HCT116 (cell line): Measurements from ENCODE around the gene ITGA2B. TPM values are rescaled to one million over a fixed set of nuclear protein-coding genes. Genes with fewer than 3 reads are reported as not detected.

Source experiments
- ATAC-seq: fragments of 200-7000 bp; cut with Tn5 transposase; 2 replicates; pipeline ENCODE4 v1.9.1; 2020; ENCODE audit warnings: mild to moderate bottlenecking, moderate library complexity
- BruUV-seq: library from RNA; stranded (reverse); fragments of 400-500 nt; replicated peaks from 2 replicates; lab custom pipeline; 2021; lab: Mats Ljungman, UMichigan
- CTCF ChIA-PET: fragments of 300-600 bp; sonication (Branson Sonifier 250); formaldehyde crosslinking; loops from one replicate; lab custom pipeline; 2021; ENCODE audit warnings: antibody characterized with exemption; lab: Charles Lee
- POLR2A ChIA-PET: fragments of 300-600, 350-600 bp; sonication (Branson Sonifier 250); formaldehyde crosslinking; loops from one replicate; lab custom pipeline; 2021; ENCODE audit warnings: antibody characterized with exemption; lab: Charles Lee
- RAD21 ChIA-PET, 2 experiments: fragments of 300-600 bp; sonication (Branson Sonifier 250); formaldehyde crosslinking; loops; one replicate each; lab custom pipeline; 2023; ENCODE audit warnings: low total read pairs in 2 of 2; ENCODE audit not compliant: uncharacterized antibody in 2 of 2, unreplicated experiment in 2 of 2, low non-redundant PET in 1 of 2; lab: Charles Lee
- DNase-seq: peaks from one replicate; pipeline ENCODE4 v3.0.0-alpha.2; 2010; ENCODE audit warnings: low read depth, low spot score
- H2AFZ ChIP-seq: fragments of 200-600 bp; shearing (Covaris generic), sonication (generic); 2 replicates; pipeline ENCODE4 v1.6.1; 2017; ENCODE audit warnings: low read depth, mixed run types, mixed read lengths, antibody characterized with exemption, low read length; ENCODE audit not compliant: poor library complexity, severe bottlenecking
- H3K27ac ChIP-seq: 2 replicates; pipeline ENCODE4 v1.5.1; 2012; ENCODE audit warnings: low read depth, low read length
- H3K27me3 ChIP-seq: fragments of 200-600 bp; sonication (generic); 2 replicates; pipeline ENCODE4 v1.6.1; 2016; ENCODE audit warnings: mixed run types, low read length, mixed read lengths; ENCODE audit not compliant: insufficient read depth
- H3K36me3 ChIP-seq, 2 experiments: fragments of 200-500 bp in 1 of 2; fragments of 200-600 bp in 1 of 2; sonication (Bioruptor generic) in 1 of 2; sonication (generic) in 1 of 2; 2 replicates each; pipeline versions ENCODE4 v1.5.1 to v1.6.1; 2014 to 2016; ENCODE audit warnings: low read length in 2 of 2, inconsistent platforms in 1 of 2, mixed read lengths in 1 of 2, mixed run types in 1 of 2; ENCODE audit not compliant: insufficient read depth in 2 of 2, control insufficient read depth in 1 of 2
- H3K4me1 ChIP-seq, 2 experiments: fragments of 200-600 bp in 1 of 2; sonication (generic) in 1 of 2; 2 replicates each; pipeline versions ENCODE4 v1.5.1 to v1.6.1; 2012 to 2017; ENCODE audit warnings: low read length in 2 of 2, inconsistent platforms in 1 of 2, mild to moderate bottlenecking in 1 of 2, mixed read lengths in 1 of 2, mixed run types in 1 of 2, moderate library complexity in 1 of 2; ENCODE audit not compliant: insufficient read depth in 2 of 2, control insufficient read depth in 1 of 2
- H3K4me2 ChIP-seq: fragments of 200-600 bp; sonication (generic); 2 replicates; pipeline ENCODE4 v1.6.1; 2017; ENCODE audit warnings: mixed run types, low read length, mixed read lengths
- H3K4me3 ChIP-seq, 2 experiments: fragments of 200-600 bp in 1 of 2; sonication (generic) in 1 of 2; replicated peaks in 1 of 2; 2 replicates each; pipeline ENCODE4 v1.5.1; 2011 to 2016; ENCODE audit warnings: low read length in 2 of 2, control low read depth in 1 of 2, low read depth in 1 of 2, mild to moderate bottlenecking in 1 of 2, mixed read lengths in 1 of 2, mixed run types in 1 of 2
- H3K79me2 ChIP-seq: fragments of 200-600 bp; sonication (generic); 2 replicates; pipeline ENCODE4 v1.6.1; 2017; ENCODE audit warnings: mild to moderate bottlenecking, mixed run types, low read length, moderate library complexity, mixed read lengths; ENCODE audit not compliant: insufficient read depth
- H3K9ac ChIP-seq: fragments of 200-600 bp; sonication (generic); 2 replicates; pipeline ENCODE4 v1.6.1; 2016; ENCODE audit warnings: low read length, mixed read lengths
- H3K9me2 ChIP-seq: fragments of 200-600 bp; sonication (generic), shearing (Covaris generic); 2 replicates; pipeline ENCODE4 v1.6.1; 2017; ENCODE audit warnings: mixed run types, mild to moderate bottlenecking, moderate library complexity; ENCODE audit not compliant: insufficient read depth
- H3K9me3 ChIP-seq, 2 experiments: fragments of 200-500 bp in 1 of 2; fragments of 200-600 bp in 1 of 2; sonication (Bioruptor generic) in 1 of 2; sonication (generic) in 1 of 2; 2 replicates each; pipeline ENCODE4 v1.6.1; 2014 to 2017; ENCODE audit warnings: low read length in 2 of 2, mixed read lengths in 2 of 2, inconsistent platforms in 1 of 2, low read depth in 1 of 2, mild to moderate bottlenecking in 1 of 2, mixed run types in 1 of 2, moderate library complexity in 1 of 2; ENCODE audit not compliant: control insufficient read depth in 1 of 2, insufficient read depth in 1 of 2
- H4K20me1 ChIP-seq: fragments of 200-600 bp; sonication (generic), shearing (Covaris generic); 2 replicates; pipeline ENCODE4 v1.6.1; 2017; ENCODE audit warnings: mixed run types, mild to moderate bottlenecking, moderate library complexity; ENCODE audit not compliant: insufficient read depth
- CBX3 ChIP-seq: IDR thresholded peaks from 2 replicates; pipeline ENCODE4 v1.6.1; 2012; ENCODE audit warnings: low read depth
- EGR1 ChIP-seq: IDR thresholded peaks from 2 replicates; pipeline ENCODE4 v1.6.1; 2012; ENCODE audit warnings: low read depth
- EZH2phosphoT487 ChIP-seq: fragments of 200-600 bp; IDR thresholded peaks from 2 replicates; pipeline ENCODE4 v1.6.1; 2018; ENCODE audit warnings: antibody characterized with exemption, borderline replicate concordance
- POLR2AphosphoS5 ChIP-seq: IDR thresholded peaks from 2 replicates; pipeline ENCODE4 v1.6.1; 2011; ENCODE audit warnings: mild to moderate bottlenecking, low read depth, low read length, moderate library complexity
- RAD21 ChIP-seq: IDR thresholded peaks from 2 replicates; pipeline ENCODE4 v1.6.1; 2012; ENCODE audit warnings: low read depth, mild to moderate bottlenecking
- SIN3A ChIP-seq: IDR thresholded peaks from 2 replicates; pipeline ENCODE4 v1.6.1; 2012; ENCODE audit warnings: low read depth
- SP1 ChIP-seq: IDR thresholded peaks from 2 replicates; pipeline ENCODE4 v1.6.1; 2012; ENCODE audit warnings: low read depth
- SRF ChIP-seq: IDR thresholded peaks from 2 replicates; pipeline ENCODE4 v1.6.1; 2012; ENCODE audit warnings: low read depth
- ZFX ChIP-seq: fragments of 450-650 bp; IDR thresholded peaks from 2 replicates; pipeline ENCODE4 v1.6.1; 2017
- ZNF274 ChIP-seq: fragments of 200-500 bp; sonication (Bioruptor generic); IDR thresholded peaks from 2 replicates; pipeline ENCODE4 v1.6.1; 2014; ENCODE audit warnings: mild to moderate bottlenecking, low read depth, low read length, inconsistent platforms
- intact Hi-C: fragments of 100-400 bp; cut with micrococcal nuclease; formaldehyde crosslinking; loops from 2 replicates; pipeline ENCODE4 v1.10.0; 2022
- total RNA-seq: library from RNA; stranded (reverse); gene quantifications from one replicate; pipeline ENCODE4 v1.2.1, GENCODE V29; 2021; ENCODE audit not compliant: unreplicated experiment
- TF ChIP-seq, protein P1 (sequence below): IDR thresholded peaks from 2 replicates; pipeline ENCODE4 v1.6.1; 2012
- TF ChIP-seq, protein P2 (sequence below): IDR thresholded peaks from 2 replicates; pipeline ENCODE4 v1.6.1; 2012
- TF ChIP-seq, protein P3 (sequence below): IDR thresholded peaks from 2 replicates; pipeline ENCODE4 v1.6.1; 2011; ENCODE audit warnings: mild to moderate bottlenecking, low read length, moderate library complexity; ENCODE audit not compliant: insufficient replicate concordance; ENCODE audit errors: extremely low read depth
- TF ChIP-seq, protein P4 (sequence below), 3 experiments: fragments of 200-600 bp in 1 of 3; sonication (generic) in 1 of 3; IDR thresholded peaks in 2 of 3; conservative IDR thresholded peaks in 1 of 3; 2 replicates each; pipeline ENCODE4 v1.5.1; 2012 to 2017; ENCODE audit warnings: low read depth in 2 of 3, low read length in 2 of 3, antibody characterized with exemption in 1 of 3, borderline replicate concordance in 1 of 3, control low read depth in 1 of 3, mild to moderate bottlenecking in 1 of 3, mixed read lengths in 1 of 3, mixed run types in 1 of 3, moderate library complexity in 1 of 3; ENCODE audit not compliant: insufficient read depth in 1 of 3

Gene ITGA2B
- total RNA-seq, 1 experiment from 2014 or later: 7.6 TPM

DNA sequence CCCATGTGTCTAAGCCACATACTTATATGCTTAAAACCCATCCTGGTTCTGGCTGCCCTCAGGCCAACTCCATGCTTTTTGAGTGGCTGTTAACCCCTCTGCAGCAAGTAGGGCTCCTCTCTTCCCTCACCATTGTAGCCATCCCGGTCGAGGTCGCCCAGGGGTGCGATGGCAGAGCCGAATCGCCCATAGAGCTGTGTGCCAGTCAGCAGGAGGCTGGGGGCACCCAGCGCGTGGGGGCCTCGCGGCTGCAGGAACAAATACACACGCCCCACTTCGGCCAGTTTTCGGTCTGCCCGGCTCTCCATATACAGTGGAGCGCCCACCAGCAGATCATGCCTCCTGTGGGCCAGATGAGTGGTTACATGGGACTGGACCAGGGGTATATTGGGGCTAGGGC is 6.1 kb downstream of the ITGA2B start:
- no peaks in the 10 kb centered on the region for H3K9me2 ChIP-seq
- ATAC-seq: no peak
- RAD21 ChIA-PET: no interaction called here
- no peak overlapping the region for H3K4me2 ChIP-seq
- intact Hi-C loops: no loop called here
- no peaks in the 10 kb centered on the region for H4K20me1 ChIP-seq
- H3K27ac ChIP-seq: no peak overlapping the region
- no peaks in the 10 kb centered on the region for H3K79me2 ChIP-seq
- H3K9ac ChIP-seq: no peak overlapping the region
- BruUV-seq: no TSS peak
- no peaks in the 10 kb centered on the region for H3K9me3 ChIP-seq
- POLR2A ChIA-PET: no interaction called here
- TF ChIP-seq, protein P1, sequence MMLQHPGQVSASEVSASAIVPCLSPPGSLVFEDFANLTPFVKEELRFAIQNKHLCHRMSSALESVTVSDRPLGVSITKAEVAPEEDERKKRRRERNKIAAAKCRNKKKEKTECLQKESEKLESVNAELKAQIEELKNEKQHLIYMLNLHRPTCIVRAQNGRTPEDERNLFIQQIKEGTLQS: no peak
- TF ChIP-seq EZH2phosphoT487 (no peak), SIN3A (no peak), POLR2AphosphoS5 (no peak), EGR1 (no peak), CBX3 (no peak)
- TF ChIP-seq, all 23 proteins: peak for 0
- CTCF ChIA-PET: no interaction called here
- no peaks in the 10 kb centered on the region for H3K36me3 ChIP-seq
- DNase-seq: no peak
- no peaks in the 10 kb centered on the region for H3K27me3 ChIP-seq
- H2AFZ ChIP-seq: no peak overlapping the region
- H3K4me3 ChIP-seq: no peak overlapping the region
- peaks cover 4 to 18% of the 10 kb centered on the region in 2 experiments; a peak in 3 of 4 replicates for H3K4me1 ChIP-seq

DNA sequence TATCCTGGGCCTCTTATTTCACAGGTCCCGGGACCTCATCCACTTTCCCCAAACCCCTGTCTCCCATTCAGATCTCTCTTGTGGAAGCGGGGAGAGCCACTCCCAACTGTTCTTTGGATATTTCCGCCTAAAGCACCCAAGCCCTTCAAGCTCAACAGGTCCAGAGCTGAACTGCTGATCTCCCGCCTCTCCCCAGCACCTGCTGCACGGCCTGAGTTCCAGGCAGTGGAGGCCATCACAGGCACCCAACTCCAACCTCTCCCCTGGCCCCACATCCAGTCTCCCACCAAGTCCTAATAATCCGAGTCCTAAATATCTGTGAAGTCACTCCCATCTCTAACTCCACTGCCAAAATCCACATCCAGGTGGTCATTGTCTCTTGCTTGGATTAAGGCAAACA is 6.5 kb downstream of the ITGA2B start:
- Histone ChIP-seq H2AFZ (no peak overlapping the region), H3K9me2 (no peaks in the 10 kb centered on the region), H3K4me2 (no peak overlapping the region), H3K4me3 (no peak overlapping the region), H3K4me1 (peaks cover 4 to 18% of the 10 kb centered on the region in 2 experiments; a peak in 3 of 4 replicates), H3K79me2 (no peaks in the 10 kb centered on the region), H3K9me3 (no peaks in the 10 kb centered on the region)
- no TSS peak for BruUV-seq
- DNase-seq: no peak
- ChIA-PET RAD21 (no interaction called here), POLR2A (no interaction called here)
- TF ChIP-seq, protein P2, sequence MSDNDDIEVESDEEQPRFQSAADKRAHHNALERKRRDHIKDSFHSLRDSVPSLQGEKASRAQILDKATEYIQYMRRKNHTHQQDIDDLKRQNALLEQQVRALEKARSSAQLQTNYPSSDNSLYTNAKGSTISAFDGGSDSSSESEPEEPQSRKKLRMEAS: no peak
- TF ChIP-seq ZFX: no peak
- no peak for TF ChIP-seq SRF
- TF ChIP-seq, protein P3, sequence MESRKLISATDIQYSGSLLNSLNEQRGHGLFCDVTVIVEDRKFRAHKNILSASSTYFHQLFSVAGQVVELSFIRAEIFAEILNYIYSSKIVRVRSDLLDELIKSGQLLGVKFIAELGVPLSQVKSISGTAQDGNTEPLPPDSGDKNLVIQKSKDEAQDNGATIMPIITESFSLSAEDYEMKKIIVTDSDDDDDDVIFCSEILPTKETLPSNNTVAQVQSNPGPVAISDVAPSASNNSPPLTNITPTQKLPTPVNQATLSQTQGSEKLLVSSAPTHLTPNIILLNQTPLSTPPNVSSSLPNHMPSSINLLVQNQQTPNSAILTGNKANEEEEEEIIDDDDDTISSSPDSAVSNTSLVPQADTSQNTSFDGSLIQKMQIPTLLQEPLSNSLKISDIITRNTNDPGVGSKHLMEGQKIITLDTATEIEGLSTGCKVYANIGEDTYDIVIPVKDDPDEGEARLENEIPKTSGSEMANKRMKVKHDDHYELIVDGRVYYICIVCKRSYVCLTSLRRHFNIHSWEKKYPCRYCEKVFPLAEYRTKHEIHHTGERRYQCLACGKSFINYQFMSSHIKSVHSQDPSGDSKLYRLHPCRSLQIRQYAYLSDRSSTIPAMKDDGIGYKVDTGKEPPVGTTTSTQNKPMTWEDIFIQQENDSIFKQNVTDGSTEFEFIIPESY: no peak
- no peak for TF ChIP-seq RAD21
- no peak for TF ChIP-seq SIN3A
- no peak for TF ChIP-seq SP1
- TF ChIP-seq, protein P4, sequence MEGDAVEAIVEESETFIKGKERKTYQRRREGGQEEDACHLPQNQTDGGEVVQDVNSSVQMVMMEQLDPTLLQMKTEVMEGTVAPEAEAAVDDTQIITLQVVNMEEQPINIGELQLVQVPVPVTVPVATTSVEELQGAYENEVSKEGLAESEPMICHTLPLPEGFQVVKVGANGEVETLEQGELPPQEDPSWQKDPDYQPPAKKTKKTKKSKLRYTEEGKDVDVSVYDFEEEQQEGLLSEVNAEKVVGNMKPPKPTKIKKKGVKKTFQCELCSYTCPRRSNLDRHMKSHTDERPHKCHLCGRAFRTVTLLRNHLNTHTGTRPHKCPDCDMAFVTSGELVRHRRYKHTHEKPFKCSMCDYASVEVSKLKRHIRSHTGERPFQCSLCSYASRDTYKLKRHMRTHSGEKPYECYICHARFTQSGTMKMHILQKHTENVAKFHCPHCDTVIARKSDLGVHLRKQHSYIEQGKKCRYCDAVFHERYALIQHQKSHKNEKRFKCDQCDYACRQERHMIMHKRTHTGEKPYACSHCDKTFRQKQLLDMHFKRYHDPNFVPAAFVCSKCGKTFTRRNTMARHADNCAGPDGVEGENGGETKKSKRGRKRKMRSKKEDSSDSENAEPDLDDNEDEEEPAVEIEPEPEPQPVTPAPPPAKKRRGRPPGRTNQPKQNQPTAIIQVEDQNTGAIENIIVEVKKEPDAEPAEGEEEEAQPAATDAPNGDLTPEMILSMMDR (IDR thresholded peaks at IDR 0.05 in 2 of 3, conservative IDR thresholded peaks at IDR 0.05 in 1 of 3; ENCODE audit: borderline replicate concordance in 1 of 3, insufficient read depth in 1 of 3, low read depth in 2 of 3, low read length in 2 of 3): no peak
- no peak for TF ChIP-seq CBX3
- TF ChIP-seq ZNF274: no peak
- TF ChIP-seq, protein P1: no peak
- TF ChIP-seq, all 23 proteins: peak for 0
- intact Hi-C loops: no loop called here
- Histone ChIP-seq H3K9ac (no peak overlapping the region), H3K36me3 (no peaks in the 10 kb centered on the region), H3K27me3 (no peaks in the 10 kb centered on the region), H3K27ac (no peak overlapping the region), H4K20me1 (no peaks in the 10 kb centered on the region)
- no peak for ATAC-seq
- CTCF ChIA-PET: interaction anchor here (0.6 kb wide), 1 partner anchor 120 kb away, joined by 3 read pairs; no protein-coding TSS in a partner anchor
